Mesenchymal stem cell (in vitro differentiated cells and primary cell): ENCODE measurements around the gene CD276.
"Not testable (repeated sequence)": the region's sequence is repeated elsewhere in the genome, so short reads cannot be mapped to it uniquely, and the experiment has no call there.

Experiments used
- DNase-seq: peaks from one replicate; pipeline ENCODE4 v3.0.0-alpha.2; 2013
- H2AFZ ChIP-seq: one replicate; pipeline ENCODE4 v1.6.1; 2013; ENCODE audit warnings: low read depth, mild to moderate bottlenecking, control low read depth, inconsistent platforms, low read length, moderate library complexity
- H2AK5ac ChIP-seq: 2 replicates; pipeline ENCODE4 v1.6.1; 2013; ENCODE audit warnings: low read length, moderate library complexity, mild to moderate bottlenecking, inconsistent platforms; ENCODE audit not compliant: severe bottlenecking
- H2BK120ac ChIP-seq: one replicate; pipeline ENCODE4 v1.6.1; 2013; ENCODE audit warnings: low read depth, mild to moderate bottlenecking, inconsistent platforms, low read length, moderate library complexity
- H2BK12ac ChIP-seq, 2 experiments: one replicate each; pipeline ENCODE4 v1.6.1; 2013; ENCODE audit warnings: inconsistent platforms in 2 of 2, low read length in 2 of 2, mild to moderate bottlenecking in 2 of 2, moderate library complexity in 2 of 2, control low read depth in 1 of 2
- H2BK15ac ChIP-seq: one replicate; pipeline ENCODE4 v1.6.1; 2013; ENCODE audit warnings: mild to moderate bottlenecking, low read depth, inconsistent platforms; ENCODE audit not compliant: poor library complexity, severe bottlenecking
- H2BK5ac ChIP-seq: 2 replicates; pipeline ENCODE4 v1.6.1; 2013; ENCODE audit warnings: low read depth, mild to moderate bottlenecking, low read length, control low read depth, inconsistent platforms; ENCODE audit not compliant: poor library complexity, severe bottlenecking
- H3K14ac ChIP-seq, 2 experiments: one replicate each; pipeline ENCODE4 v1.6.1; 2013; ENCODE audit warnings: inconsistent platforms in 2 of 2, low read length in 2 of 2, control low read depth in 1 of 2, mild to moderate bottlenecking in 1 of 2, moderate library complexity in 1 of 2
- H3K18ac ChIP-seq, 2 experiments: one replicate each; pipeline ENCODE4 v1.6.1; 2013; ENCODE audit warnings: inconsistent platforms in 2 of 2, low read length in 2 of 2, control low read depth in 1 of 2, low read depth in 1 of 2, mild to moderate bottlenecking in 1 of 2
- H3K23ac ChIP-seq, 2 experiments: one replicate each; pipeline ENCODE4 v1.6.1; 2013; ENCODE audit warnings: inconsistent platforms in 2 of 2, low read length in 2 of 2, mild to moderate bottlenecking in 2 of 2, moderate library complexity in 2 of 2, control low read depth in 1 of 2
- H3K27ac ChIP-seq: 2 replicates; pipeline ENCODE4 v1.5.1; 2013; ENCODE audit warnings: mild to moderate bottlenecking, moderate library complexity, low read length, control low read depth, inconsistent platforms; ENCODE audit not compliant: poor library complexity, severe bottlenecking
- H3K27me3 ChIP-seq, 2 experiments: 2 replicates each; pipeline versions ENCODE4 v1.6.1 to v1.7.0; 2013; ENCODE audit warnings: low read length in 2 of 2, mild to moderate bottlenecking in 2 of 2, moderate library complexity in 2 of 2, control low read depth in 1 of 2, inconsistent platforms in 1 of 2; ENCODE audit not compliant: control insufficient read depth in 1 of 2, insufficient read depth in 1 of 2
- H3K36me3 ChIP-seq, 2 experiments: 2 replicates each; pipeline versions ENCODE4 v1.6.1 to v1.7.0; 2013; ENCODE audit warnings: low read length in 2 of 2, control low read depth in 1 of 2, inconsistent platforms in 1 of 2, low read depth in 1 of 2, mild to moderate bottlenecking in 1 of 2; ENCODE audit not compliant: insufficient read depth in 2 of 2, control insufficient read depth in 1 of 2
- H3K4ac ChIP-seq, 2 experiments: one replicate each; pipeline ENCODE4 v1.6.1; 2013; ENCODE audit warnings: inconsistent platforms in 2 of 2, low read length in 2 of 2, mild to moderate bottlenecking in 2 of 2, moderate library complexity in 2 of 2, control low read depth in 1 of 2, low read depth in 1 of 2
- H3K4me1 ChIP-seq: 2 replicates; pipeline ENCODE4 v1.6.1; 2013; ENCODE audit warnings: low read depth, low read length, control low read depth; ENCODE audit not compliant: control insufficient read depth, insufficient read depth
- H3K4me2 ChIP-seq: 2 replicates; pipeline ENCODE4 v1.6.1; 2013; ENCODE audit warnings: low read length, mild to moderate bottlenecking, inconsistent platforms; ENCODE audit not compliant: poor library complexity, severe bottlenecking
- H3K4me3 ChIP-seq, 2 experiments: 2 replicates each; pipeline versions ENCODE4 v1.5.1 to v1.7.0; 2013; ENCODE audit warnings: low read length in 2 of 2, mild to moderate bottlenecking in 2 of 2, control low read depth in 1 of 2, low read depth in 1 of 2; ENCODE audit not compliant: insufficient read depth in 1 of 2
- H3K79me1 ChIP-seq: replicated peaks from 2 replicates; pipeline ENCODE4 v1.6.1; 2013; ENCODE audit warnings: mild to moderate bottlenecking, control low read depth, low read length, inconsistent platforms; ENCODE audit not compliant: poor library complexity, severe bottlenecking
- H3K9ac ChIP-seq: 2 replicates; pipeline ENCODE4 v1.7.0; 2013; ENCODE audit warnings: mild to moderate bottlenecking, low read length, moderate library complexity
- H3K9me3 ChIP-seq: 2 replicates; pipeline ENCODE4 v1.7.0; 2013; ENCODE audit warnings: mild to moderate bottlenecking, low read length; ENCODE audit not compliant: control insufficient read depth
- H4K8ac ChIP-seq: one replicate; pipeline ENCODE4 v1.6.1; 2013; ENCODE audit warnings: inconsistent platforms, mild to moderate bottlenecking, low read length, moderate library complexity
- H4K91ac ChIP-seq: one replicate; pipeline ENCODE4 v1.6.1; 2013; ENCODE audit warnings: mild to moderate bottlenecking, low read length, inconsistent platforms
- WGBS: methylation state at CpG from one replicate; pipeline ENCODE4 v1.1.7; 2013; ENCODE audit warnings: mixed read lengths; 5-methylcytosine and 5-hydroxymethylcytosine counted together

The CD276 gene

GRCh38 chr15:73723191-73723590, 39.0 kb downstream of the CD276 start:
- Histone ChIP-seq H3K4me1 (peaks cover 2% of the 10 kb centered on the region), H3K36me3 (no peaks in the 10 kb centered on the region), H3K27me3 (peaks cover 27 to 52% of the 10 kb centered on the region in 2 experiments), H4K91ac (no peak overlapping the region), H3K4me2 (no peak overlapping the region), H2BK120ac (no peak overlapping the region), H3K27ac (no peak overlapping the region), H3K79me1 (no peaks in the 10 kb centered on the region), H3K4ac (no peak overlapping the region), H3K23ac (no peak overlapping the region), H3K18ac (no peak overlapping the region), H2BK12ac (no peak overlapping the region), H3K14ac (no peak overlapping the region), H2BK15ac (no peak overlapping the region), H3K9ac (no peak overlapping the region), H3K4me3 (no peak overlapping the region), H4K8ac (no peak overlapping the region), H2AK5ac (no peak overlapping the region), H3K9me3 (no peaks in the 10 kb centered on the region), H2AFZ (no peak overlapping the region), H2BK5ac (no peak overlapping the region)
- 61% methylated on average over 3 of the region's 4 CpGs for WGBS
- DNase-seq: no peak

GRCh38 chr15:73724212-73724611, 40.0 kb downstream of the CD276 start:
- 82% methylated on average over 3 of the region's 3 CpGs for WGBS
- no peak overlapping the region for H3K9ac ChIP-seq
- no peak overlapping the region for H3K27ac ChIP-seq

GRCh38 chr15:73727330-73727976, 43.3 kb downstream of the CD276 start:
- WGBS: 78% methylated on average over 7 of the region's 7 CpGs

More at GRCh38 chr15:73724212-73724611, 40.0 kb downstream of the CD276 start:
- H2BK120ac ChIP-seq: no peak overlapping the region
- H3K4me1 ChIP-seq: peaks cover 2% of the 10 kb centered on the region
- H2BK12ac ChIP-seq: no peak overlapping the region
- no peak overlapping the region for H3K4me2 ChIP-seq
- H2AK5ac ChIP-seq: no peak overlapping the region
- no peak overlapping the region for H4K8ac ChIP-seq
- H3K4me3 ChIP-seq: no peak overlapping the region
- H2BK5ac ChIP-seq: no peak overlapping the region
- no peaks in the 10 kb centered on the region for H3K36me3 ChIP-seq
- H3K18ac ChIP-seq: no peak overlapping the region
- H3K79me1 ChIP-seq: no peaks in the 10 kb centered on the region
- H4K91ac ChIP-seq: no peak overlapping the region
- H3K4ac ChIP-seq: no peak overlapping the region
- peaks cover 28 to 45% of the 10 kb centered on the region in 2 experiments for H3K27me3 ChIP-seq
- no peak overlapping the region for H3K23ac ChIP-seq
- H3K9me3 ChIP-seq: no peaks in the 10 kb centered on the region
- no peak for DNase-seq
- H3K14ac ChIP-seq: no peak overlapping the region
- H2BK15ac ChIP-seq: no peak overlapping the region
- H2AFZ ChIP-seq: no peak overlapping the region

DNA sequence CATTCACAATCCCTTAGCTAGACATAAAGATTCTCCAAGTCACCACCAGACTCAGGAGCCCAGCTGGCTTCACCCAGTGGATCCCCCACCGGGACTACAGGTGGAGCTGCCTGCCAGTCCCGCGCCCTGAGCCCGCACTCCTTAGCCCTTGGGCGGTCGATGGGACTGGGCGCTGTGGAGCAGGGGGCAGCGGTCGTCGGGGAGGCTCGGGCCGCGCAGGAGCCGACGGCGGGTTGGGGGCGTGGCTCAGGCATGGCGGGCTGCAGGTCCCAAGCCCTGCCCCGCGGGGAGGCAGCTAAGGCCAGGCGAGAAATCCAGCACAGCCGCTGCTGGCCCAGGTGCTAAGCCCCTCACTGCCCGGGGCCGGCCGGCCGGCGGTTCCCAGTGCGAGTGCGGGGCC, 47.9 kb downstream of the CD276 start:
- H4K8ac ChIP-seq, H3K9me3 ChIP-seq, H3K4me3 ChIP-seq, H3K14ac ChIP-seq, H2BK12ac ChIP-seq, H3K18ac ChIP-seq, H3K4me1 ChIP-seq, H3K27ac ChIP-seq, H3K9ac ChIP-seq, H2BK5ac ChIP-seq, H3K4me2 ChIP-seq, DNase-seq, H3K36me3 ChIP-seq, H4K91ac ChIP-seq, H3K79me1 ChIP-seq, H2BK15ac ChIP-seq, H3K23ac ChIP-seq, H2AFZ ChIP-seq, H2AK5ac ChIP-seq, H2BK120ac ChIP-seq, H3K4ac ChIP-seq: not testable (repeated sequence)
- H3K27me3 ChIP-seq: peaks cover 29 to 31% of the 10 kb centered on the region in 2 experiments
- WGBS: 95% methylated on average over 18 of the region's 29 CpGs

More at GRCh38 chr15:73727330-73727976, 43.3 kb downstream of the CD276 start:
- Histone ChIP-seq H2AK5ac (no peak overlapping the region), H2AFZ (no peak overlapping the region), H3K4ac (no peak overlapping the region), H2BK12ac (no peak overlapping the region), H3K27ac (no peak overlapping the region), H3K4me2 (no peak overlapping the region), H3K23ac (no peak overlapping the region), H3K4me3 (no peak overlapping the region), H3K14ac (no peak overlapping the region), H3K36me3 (no peaks in the 10 kb centered on the region), H2BK15ac (no peak overlapping the region), H3K18ac (no peak overlapping the region), H2BK120ac (no peak overlapping the region), H3K79me1 (no peaks in the 10 kb centered on the region), H4K91ac (no peak overlapping the region), H4K8ac (no peak overlapping the region), H2BK5ac (no peak overlapping the region), H3K27me3 (peaks cover 11 to 23% of the 10 kb centered on the region in 2 experiments), H3K9me3 (no peaks in the 10 kb centered on the region), H3K9ac (no peak overlapping the region), H3K4me1 (peaks cover 2% of the 10 kb centered on the region)
- peak; percentile 90 for DNase-seq
